Smooth muscle cell (in vitro differentiated cells): ENCODE measurements around the gene PPP2R2C. TPM values are rescaled to one million over a fixed set of nuclear protein-coding genes. Genes with fewer than 3 reads are reported as not detected.

Source experiments
- DNase-seq: peaks from one replicate; lab custom pipeline; 2025; ENCODE audit not compliant: unreplicated experiment; lab: John Stamatoyannopoulos, UW
- H2AFZ ChIP-seq: fragments of 200-600 bp; sonication (generic); 2 replicates; pipeline ENCODE4 v1.6.0; 2016; ENCODE audit warnings: antibody characterized with exemption, low read depth, mild to moderate bottlenecking
- H3F3A ChIP-seq: fragments of 200-600 bp; sonication (generic); 2 replicates; pipeline ENCODE4 v1.6.0; 2017; ENCODE audit warnings: antibody characterized with exemption, low read depth
- H3K27ac ChIP-seq: fragments of 200-600 bp; sonication (generic); 2 replicates; pipeline ENCODE4 v1.5.1; 2016; ENCODE audit warnings: low read depth, mild to moderate bottlenecking
- H3K27me3 ChIP-seq: fragments of 200-600 bp; sonication (generic); 2 replicates; pipeline ENCODE4 v1.6.1; 2016; ENCODE audit warnings: low read depth, mild to moderate bottlenecking
- H3K36me3 ChIP-seq: fragments of 200-600 bp; sonication (generic); 2 replicates; pipeline ENCODE4 v1.5.1; 2016; ENCODE audit warnings: low read depth
- H3K4me1 ChIP-seq: fragments of 200-600 bp; sonication (generic); 2 replicates; pipeline ENCODE4 v1.5.1; 2016; ENCODE audit warnings: low read depth
- H3K4me2 ChIP-seq: fragments of 200-600 bp; sonication (generic); 2 replicates; pipeline ENCODE4 v1.6.0; 2016; ENCODE audit warnings: mild to moderate bottlenecking
- H3K4me3 ChIP-seq: fragments of 200-600 bp; sonication (generic); 2 replicates; pipeline ENCODE4 v1.5.1; 2016; ENCODE audit warnings: mild to moderate bottlenecking
- H3K79me2 ChIP-seq: fragments of 200-600 bp; sonication (generic); 2 replicates; pipeline ENCODE4 v1.6.0; 2016; ENCODE audit warnings: low read depth, mild to moderate bottlenecking
- H3K9ac ChIP-seq: fragments of 200-600 bp; sonication (generic); 2 replicates; pipeline ENCODE4 v1.6.0; 2016; ENCODE audit warnings: low read depth
- H3K9me3 ChIP-seq: fragments of 200-600 bp; sonication (generic); replicated peaks from 2 replicates; pipeline ENCODE4 v1.5.1; 2016; ENCODE audit warnings: low read depth
- H4K20me1 ChIP-seq: fragments of 200-600 bp; sonication (generic); 2 replicates; pipeline ENCODE4 v1.6.0; 2016; ENCODE audit warnings: low read depth
- CTCF ChIP-seq: fragments of 200-600 bp; sonication (generic); IDR thresholded peaks from 2 replicates; pipeline ENCODE4 v1.5.1; 2017; ENCODE audit warnings: borderline replicate concordance, mild to moderate bottlenecking, antibody characterized with exemption; ENCODE audit not compliant: insufficient read depth, poor library complexity, severe bottlenecking
- WGBS: methylation state at CpG from one replicate; pipeline ENCODE4 v1.1.7; 2016; ENCODE audit warnings: low lambda C conversion rate; 5-methylcytosine and 5-hydroxymethylcytosine counted together
- polyA plus RNA-seq: library from polyadenylated mRNA; unstranded; fragments of >200 nt; fragmentation: Nextera tagmentation; extraction: Ambion mirVana; gene quantifications from 2 replicates; pipeline ENCODE4 v1.2.1, GENCODE V29; 2016
- total RNA-seq: library from RNA; depleted of rRNA; stranded (reverse); fragments of >200 nt; gene quantifications from 2 replicates; pipeline ENCODE4 v1.2.3, GENCODE V29; 2014

The PPP2R2C gene
- total and polyA plus RNA-seq, 2 experiments from 2014 or later = 0.54 to 1.8 TPM

DNA sequence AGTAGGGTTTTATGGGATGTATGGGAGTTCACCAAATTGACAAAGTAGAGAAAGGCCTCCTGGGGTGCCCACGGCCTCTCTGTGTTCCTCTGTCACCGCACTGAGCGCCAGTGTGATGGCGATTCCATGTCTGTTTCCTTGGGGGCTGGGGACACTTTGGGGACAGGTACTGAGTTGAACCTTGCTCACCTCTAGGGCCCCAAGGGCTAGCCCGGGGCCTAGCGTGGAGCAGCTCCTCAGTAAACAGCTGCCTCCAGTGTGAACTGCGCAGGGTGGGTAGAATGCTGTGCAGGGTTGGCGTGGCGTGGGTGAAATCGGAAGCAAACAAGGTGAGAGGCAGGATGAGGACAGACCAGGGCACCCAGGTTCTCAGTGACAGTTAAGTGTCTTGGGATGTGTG lies 97.8 kb downstream of the PPP2R2C start:
- no peak overlapping the region for H3K4me2 ChIP-seq
- H3K9me3 ChIP-seq = no peaks in the 10 kb centered on the region
- no peak overlapping the region for H3K4me3 ChIP-seq
- H4K20me1 ChIP-seq = no peaks in the 10 kb centered on the region
- no peaks in the 10 kb centered on the region for H3K36me3 ChIP-seq
- no peaks in the 10 kb centered on the region for H3K79me2 ChIP-seq
- H3F3A ChIP-seq = no peaks in the 10 kb centered on the region
- 94% methylated on average over 10 of the region's 10 CpGs for WGBS
- TF ChIP-seq CTCF = no peak
- DNase-seq = no peak
- no peak overlapping the region for H2AFZ ChIP-seq
- no peak overlapping the region for H3K27ac ChIP-seq
- H3K4me1 ChIP-seq = peaks cover 4% of the 10 kb centered on the region
- H3K27me3 ChIP-seq = no peaks in the 10 kb centered on the region
- no peak overlapping the region for H3K9ac ChIP-seq

DNA sequence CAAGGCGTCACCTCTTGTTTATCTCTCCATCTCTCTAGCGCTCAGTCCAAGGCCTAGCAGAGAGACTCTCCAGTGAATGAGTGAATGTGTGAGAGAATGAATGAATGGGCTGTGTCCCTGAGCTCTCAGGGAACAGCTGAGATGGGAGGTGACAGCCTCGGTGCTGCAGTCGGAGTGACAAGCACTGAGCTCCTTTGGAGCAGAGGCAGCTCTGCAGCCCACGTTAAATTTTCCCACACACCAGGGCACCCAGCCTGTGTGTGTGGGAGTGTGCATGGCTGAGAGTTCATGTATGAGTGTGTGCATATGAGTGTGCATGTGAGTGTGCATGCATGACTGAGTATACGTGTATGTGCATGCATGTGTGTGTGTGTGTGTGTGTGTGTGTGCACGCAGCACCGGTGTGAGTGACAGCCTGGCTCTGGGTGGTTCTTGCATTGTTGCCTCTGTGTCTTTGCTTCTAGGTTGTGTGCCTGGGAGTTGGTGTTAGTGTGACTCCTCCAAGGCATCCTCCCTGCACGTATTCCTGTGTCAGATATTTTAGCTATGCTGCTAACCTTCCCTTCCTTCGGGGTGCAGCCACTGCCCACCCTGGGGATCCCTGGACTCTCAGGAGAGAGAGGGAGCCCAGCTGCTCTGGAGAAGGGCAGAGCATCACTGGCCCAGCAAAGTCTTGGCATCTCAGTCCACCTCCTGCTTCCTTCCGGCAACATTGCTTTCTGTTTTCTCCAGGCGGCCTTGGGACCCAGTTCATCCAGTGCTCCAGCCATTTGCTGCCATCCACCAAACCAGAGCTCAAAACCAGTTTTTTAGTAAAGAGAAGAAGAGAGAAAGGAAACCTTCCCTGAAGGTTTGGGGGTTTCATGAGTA lies 98.6 kb downstream of the PPP2R2C start:
- H3K79me2 ChIP-seq = no peaks in the 10 kb centered on the region
- no peak overlapping the region for H3K4me2 ChIP-seq
- WGBS = 94% methylated on average over 12 of the region's 12 CpGs
- no peaks in the 10 kb centered on the region for H3K36me3 ChIP-seq
- no peaks in the 10 kb centered on the region for H3K9me3 ChIP-seq
- H3K27me3 ChIP-seq = no peaks in the 10 kb centered on the region
- no peak overlapping the region for H2AFZ ChIP-seq
- H3K4me3 ChIP-seq = no peak overlapping the region
- no peaks in the 10 kb centered on the region for H4K20me1 ChIP-seq
- no peak overlapping the region for H3K27ac ChIP-seq
- H3K4me1 ChIP-seq = no peaks in the 10 kb centered on the region
- no peaks in the 10 kb centered on the region for H3F3A ChIP-seq
- H3K9ac ChIP-seq = no peak overlapping the region
- no peak for TF ChIP-seq CTCF
- DNase-seq = no peak

- no peaks in the 10 kb centered on the region for H3K4me1 ChIP-seq
- DNase-seq = no peak
These were observed 99.5 kb downstream of the PPP2R2C start for GRCh38 chr4:6372649-6373525.

More at GRCh38 chr4:6372649-6373525, 99.5 kb downstream of the PPP2R2C start:
- no peaks in the 10 kb centered on the region for H3K36me3 ChIP-seq
- no peak overlapping the region for H3K4me3 ChIP-seq
- 92% methylated on average over 14 of the region's 14 CpGs for WGBS
- no peak overlapping the region for H2AFZ ChIP-seq
- no peaks in the 10 kb centered on the region for H3K79me2 ChIP-seq
- H3K9ac ChIP-seq = no peak overlapping the region
- H4K20me1 ChIP-seq = no peaks in the 10 kb centered on the region
- H3F3A ChIP-seq = no peaks in the 10 kb centered on the region
- H3K9me3 ChIP-seq = no peaks in the 10 kb centered on the region
- TF ChIP-seq CTCF = no peak
- H3K27me3 ChIP-seq = no peaks in the 10 kb centered on the region
- no peak overlapping the region for H3K27ac ChIP-seq
- no peak overlapping the region for H3K4me2 ChIP-seq
